Breast epithelium (tissue), 3 donors: ENCODE results near the gene HECTD4.

ENCODE experiments used
- CTCF ChIP-seq, 3 donors: fragments of 450-650 bp; IDR thresholded peaks; one replicate each; pipeline ENCODE4 v1.5.1; 2016 to 2017; ENCODE audit warnings: antibody characterized with exemption in 3 of 3, mild to moderate bottlenecking in 3 of 3, moderate library complexity in 3 of 3
- POLR2A ChIP-seq: fragments of 450-650 bp; IDR thresholded peaks from one replicate; pipeline ENCODE4 v1.6.1; 2016; ENCODE audit warnings: antibody characterized with exemption, mild to moderate bottlenecking, moderate library complexity

GRCh38 chr12:112285600-112286401 is 96.4 kb downstream of the HECTD4 start:
- TF ChIP-seq CTCF (IDR thresholded peaks at IDR 0.05) (no peak), POLR2A (no peak)
